GM23338 (cell line): ENCODE measurements around the gene CXCR5. TPM values are rescaled to one million over a fixed set of nuclear protein-coding genes. Genes with fewer than 3 reads are reported as not detected.

Experiments
- ATAC-seq: fragments of 200-7000 bp; cut with Tn5 transposase; 3 replicates; pipeline ENCODE4 v1.9.1; 2020
- DNase-seq: peaks from one replicate; pipeline ENCODE4 v3.0.0-alpha.2; 2015; ENCODE audit warnings: low spot score
- H2AFZ ChIP-seq: fragments of 200-600 bp; sonication (generic); 2 replicates; pipeline ENCODE4 v1.8.0; 2016; ENCODE audit warnings: antibody characterized with exemption, mild to moderate bottlenecking, moderate library complexity
- H3F3A ChIP-seq: fragments of 200-600 bp; sonication (generic); replicated peaks from 2 replicates; pipeline ENCODE4 v1.8.0; 2017; ENCODE audit warnings: antibody characterized with exemption, mixed run types, low read depth
- H3K27ac ChIP-seq: fragments of 200-600 bp; sonication (generic); 2 replicates; pipeline ENCODE4 v1.6.1; 2016; ENCODE audit warnings: low read depth
- H3K27me3 ChIP-seq: fragments of 200-600 bp; sonication (generic); 2 replicates; pipeline ENCODE4 v1.8.0; 2016; ENCODE audit warnings: mild to moderate bottlenecking, mixed run types, moderate library complexity; ENCODE audit not compliant: insufficient read depth
- H3K36me3 ChIP-seq: fragments of 200-600 bp; sonication (generic); 2 replicates; pipeline ENCODE4 v1.8.0; 2016; ENCODE audit warnings: mild to moderate bottlenecking; ENCODE audit not compliant: insufficient read depth
- H3K4me1 ChIP-seq: fragments of 200-600 bp; sonication (generic); 2 replicates; pipeline ENCODE4 v1.8.0; 2016; ENCODE audit warnings: mild to moderate bottlenecking, moderate library complexity; ENCODE audit not compliant: insufficient read depth
- H3K4me2 ChIP-seq: fragments of 200-600 bp; sonication (generic); 2 replicates; pipeline ENCODE4 v1.7.1; 2017; ENCODE audit warnings: mixed run types
- H3K4me3 ChIP-seq: fragments of 200-600 bp; sonication (generic); 2 replicates; pipeline ENCODE4 v1.6.1; 2016; ENCODE audit warnings: mixed run types
- H3K79me2 ChIP-seq: fragments of 200-600 bp; sonication (generic); replicated peaks from 2 replicates; pipeline ENCODE4 v1.8.0; 2017; ENCODE audit warnings: mild to moderate bottlenecking; ENCODE audit not compliant: insufficient read depth
- H3K9me2 ChIP-seq: fragments of 200-600 bp; sonication (generic); 2 replicates; pipeline ENCODE4 v1.8.0; 2017; ENCODE audit not compliant: insufficient read depth
- H4K20me1 ChIP-seq: fragments of 200-600 bp; sonication (generic); replicated peaks from 2 replicates; pipeline ENCODE4 v1.8.0; 2017; ENCODE audit warnings: mild to moderate bottlenecking; ENCODE audit not compliant: insufficient read depth
- H3K27ac Mint-ChIP-seq: 2 replicates; pipeline ENCODE4 v1.8.0; 2020; ENCODE audit warnings: inconsistent platforms, mild to moderate bottlenecking, moderate library complexity, mixed read lengths
- H3K27me3 Mint-ChIP-seq: 3 replicates; pipeline ENCODE4 v1.8.0; 2022; ENCODE audit warnings: low read depth, mild to moderate bottlenecking, moderate library complexity, mixed read lengths, inconsistent platforms; ENCODE audit not compliant: insufficient read depth, poor library complexity
- H3K36me3 Mint-ChIP-seq: 3 replicates; pipeline ENCODE4 v1.8.0; 2021; ENCODE audit warnings: low read depth, mild to moderate bottlenecking, inconsistent platforms, moderate library complexity, mixed read lengths
- H3K4me1 Mint-ChIP-seq: 3 replicates; pipeline ENCODE4 v1.8.0; 2020; ENCODE audit warnings: mild to moderate bottlenecking, inconsistent platforms, mixed read lengths
- H3K4me3 Mint-ChIP-seq: 3 replicates; pipeline ENCODE4 v1.8.0; 2021; ENCODE audit warnings: moderate library complexity, mild to moderate bottlenecking, inconsistent platforms, mixed read lengths
- H3K9me3 Mint-ChIP-seq: 3 replicates; pipeline ENCODE4 v1.8.0; 2020; ENCODE audit warnings: moderate library complexity, mild to moderate bottlenecking, inconsistent platforms, mixed read lengths
- CREB1 ChIP-seq: fragments of 250-450 bp; sonication (Bioruptor Pico); IDR thresholded peaks from 2 replicates; pipeline ENCODE4 v1.5.0; 2020; ENCODE audit warnings: low read depth, mild to moderate bottlenecking, moderate library complexity
- EZH2 ChIP-seq: fragments of 200-600 bp; sonication (generic); IDR thresholded peaks from one replicate; pipeline ENCODE4 v1.8.0; 2017; ENCODE audit warnings: antibody characterized with exemption, mild to moderate bottlenecking, low read depth; ENCODE audit not compliant: unreplicated experiment
- EZH2phosphoT487 ChIP-seq: fragments of 200-600 bp; sonication (generic); IDR thresholded peaks from one replicate; pipeline ENCODE4 v1.8.1; 2018; ENCODE audit warnings: antibody characterized with exemption; ENCODE audit not compliant: unreplicated experiment
- POLR2AphosphoS5 ChIP-seq: IDR thresholded peaks from 2 replicates; pipeline ENCODE4 v1.6.1; 2016; ENCODE audit warnings: antibody characterized with exemption, low read depth
- ZNF462 ChIP-seq: fragments of 250-450 bp; sonication (Bioruptor Pico); IDR thresholded peaks from 2 replicates; pipeline ENCODE4 v1.5.0; 2020; ENCODE audit warnings: mild to moderate bottlenecking, moderate library complexity
- polyA plus RNA-seq: library from polyadenylated mRNA; unstranded; fragments of >200 nt; fragmentation: Nextera tagmentation; extraction: Ambion mirVana; gene quantifications from 2 replicates; pipeline ENCODE4 v1.2.1, GENCODE V29; 2016
- total RNA-seq: library from RNA; depleted of rRNA; stranded (reverse); fragments of >200 nt; shearing (Covaris generic); gene quantifications from 2 replicates; pipeline ENCODE4 v1.2.3, GENCODE V29; 2014

The CXCR5 gene
- total and polyA plus RNA-seq, 2 experiments from 2014 or later: 0.18 TPM; not detected in 1

GRCh38 chr11:118911113-118911879 is 27.6 kb downstream of the CXCR5 start (continued):
- TF ChIP-seq EZH2phosphoT487 (no peak), EZH2 (no peak), CREB1 (CRISPR knock-in tag) (no peak)

GRCh38 chr11:118911880-118912741 is 28.4 kb downstream of the CXCR5 start:
- Histone ChIP-seq H3K4me1 (peaks cover 77% of the 10 kb centered on the region), H3K27ac (peak overlapping the region; percentile 99), H4K20me1 (no peaks in the 10 kb centered on the region; the same call in 1 of the 2 replicates), H3K4me2 (peak overlapping the region; percentile 78), H3K9me2 (no peaks in the 10 kb centered on the region), H3K27me3 (no peaks in the 10 kb centered on the region), H3K79me2 (peaks cover 74% of the 10 kb centered on the region), H3K36me3 (no peaks in the 10 kb centered on the region), H3K4me3 (peak overlapping the region; percentile 55), H2AFZ (no peak overlapping the region), H3F3A (peaks cover 26% of the 10 kb centered on the region)
- no peaks in the 10 kb centered on the region for H3K9me3 Mint-ChIP-seq
- TF ChIP-seq POLR2AphosphoS5 (peak; percentile 25; the same call in 1 of the 2 replicates), CREB1 (CRISPR knock-in tag) (peak; percentile 76), ZNF462 (CRISPR knock-in tag) (no peak)
- peak overlapping the region; percentile 74 for H3K4me3 Mint-ChIP-seq
- ATAC-seq (peak; percentile 18), DNase-seq (peak; percentile 99)
- H3K27me3 Mint-ChIP-seq: peaks cover 29% of the 10 kb centered on the region
- peak overlapping the region; percentile 99 for H3K27ac Mint-ChIP-seq
- H3K36me3 Mint-ChIP-seq: peaks cover 18% of the 10 kb centered on the region
- H3K4me1 Mint-ChIP-seq: peaks cover 72% of the 10 kb centered on the region
